Inflammatory macrophage treated with lipopolysaccharide for 4 hours (primary cell): ENCODE data around the gene CAPN9.
"Not testable (repeated sequence)": the region's sequence is repeated elsewhere in the genome, so short reads cannot be mapped to it uniquely, and the experiment has no call there.

ENCODE experiments used
- DNase-seq: peaks from one replicate; pipeline ENCODE4 v3.0.0-alpha.2; 2020

The CAPN9 gene, protein sequence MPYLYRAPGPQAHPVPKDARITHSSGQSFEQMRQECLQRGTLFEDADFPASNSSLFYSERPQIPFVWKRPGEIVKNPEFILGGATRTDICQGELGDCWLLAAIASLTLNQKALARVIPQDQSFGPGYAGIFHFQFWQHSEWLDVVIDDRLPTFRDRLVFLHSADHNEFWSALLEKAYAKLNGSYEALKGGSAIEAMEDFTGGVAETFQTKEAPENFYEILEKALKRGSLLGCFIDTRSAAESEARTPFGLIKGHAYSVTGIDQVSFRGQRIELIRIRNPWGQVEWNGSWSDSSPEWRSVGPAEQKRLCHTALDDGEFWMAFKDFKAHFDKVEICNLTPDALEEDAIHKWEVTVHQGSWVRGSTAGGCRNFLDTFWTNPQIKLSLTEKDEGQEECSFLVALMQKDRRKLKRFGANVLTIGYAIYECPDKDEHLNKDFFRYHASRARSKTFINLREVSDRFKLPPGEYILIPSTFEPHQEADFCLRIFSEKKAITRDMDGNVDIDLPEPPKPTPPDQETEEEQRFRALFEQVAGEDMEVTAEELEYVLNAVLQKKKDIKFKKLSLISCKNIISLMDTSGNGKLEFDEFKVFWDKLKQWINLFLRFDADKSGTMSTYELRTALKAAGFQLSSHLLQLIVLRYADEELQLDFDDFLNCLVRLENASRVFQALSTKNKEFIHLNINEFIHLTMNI

DNA sequence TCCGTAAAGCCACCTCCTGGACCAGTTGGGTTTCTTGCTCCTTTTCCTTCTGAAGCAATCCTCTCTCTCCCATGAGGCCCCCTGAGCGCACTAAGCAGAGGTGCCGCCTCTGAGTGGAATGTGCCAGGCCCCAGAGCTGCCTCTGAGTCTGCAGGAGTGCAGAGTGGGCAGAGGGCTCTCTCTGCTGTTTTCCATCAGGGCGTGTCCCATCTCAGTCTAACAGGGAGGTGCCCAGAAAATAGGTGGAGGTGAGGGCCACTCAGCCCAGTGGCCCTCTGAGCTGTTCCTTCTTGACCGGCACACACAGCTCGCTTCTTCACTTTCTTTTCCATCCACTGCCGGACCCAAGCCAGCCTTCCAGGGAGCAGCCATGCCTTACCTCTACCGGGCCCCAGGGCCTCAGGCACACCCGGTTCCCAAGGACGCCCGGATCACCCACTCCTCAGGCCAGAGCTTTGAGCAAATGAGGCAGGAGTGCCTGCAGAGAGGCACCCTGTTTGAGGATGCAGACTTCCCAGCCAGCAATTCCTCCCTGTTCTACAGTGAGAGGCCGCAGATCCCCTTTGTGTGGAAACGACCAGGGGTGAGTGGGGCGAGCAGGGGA lies at the start of gene CAPN9:
Gene CAPN9, plus strand, starts transcription at position 262 of the 604 bp plus-strand sequence. Its CDS starts 109 bp downstream, at position 371.
- DNase-seq: no peak

DNA sequence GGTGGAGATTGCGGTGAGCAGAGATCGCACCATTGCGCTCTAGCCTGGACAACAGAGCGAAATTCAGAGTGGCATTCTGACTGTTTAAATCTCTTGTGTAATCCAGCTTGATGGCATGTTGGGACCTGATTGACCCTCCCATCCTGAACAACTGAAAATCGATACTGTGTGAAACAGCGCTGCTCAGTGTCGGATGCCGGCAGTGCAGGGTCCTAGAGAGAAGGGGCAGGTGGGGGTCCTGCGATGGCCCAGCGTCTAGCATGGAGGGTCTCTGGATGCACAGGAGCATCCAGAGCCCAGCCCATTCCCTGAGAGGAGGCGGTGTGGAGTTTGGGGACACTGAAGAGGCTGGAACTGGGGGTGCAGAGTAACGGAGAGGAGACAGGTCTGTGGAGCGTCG lies 49.1 kb upstream of the CAPN9 start:
- no peak for DNase-seq

GRCh38 chr1:230698964-230699363 lies 48.2 kb upstream of the CAPN9 start:
- DNase-seq: not testable (repeated sequence)

- DNase-seq: no peak
These were observed 47.5 kb upstream of the CAPN9 start for GRCh38 chr1:230699716-230700115.

GRCh38 chr1:230700132-230700531 lies 47.1 kb upstream of the CAPN9 start:
- DNase-seq: no peak

DNA sequence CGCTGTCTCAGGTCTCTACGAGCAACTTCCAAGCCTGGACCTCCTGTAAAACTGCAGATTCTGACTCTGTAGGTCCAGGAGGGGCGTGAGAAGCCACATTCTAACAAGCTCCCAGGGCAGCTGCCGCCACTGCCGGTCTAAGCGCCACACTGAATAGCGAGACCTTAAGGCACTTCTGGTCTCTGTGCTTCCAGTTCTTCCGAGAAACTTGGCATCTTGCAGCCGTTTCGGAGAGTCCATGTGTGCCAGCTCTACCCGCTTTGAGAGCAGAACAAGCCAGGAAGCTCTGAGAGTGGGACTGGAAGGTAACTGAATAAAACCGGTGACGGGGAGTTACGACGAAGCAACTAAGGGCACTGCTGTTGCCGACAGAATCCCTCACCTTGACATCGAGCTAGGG lies 45.8 kb upstream of the CAPN9 start:
- no peak for DNase-seq

- DNase-seq: no peak
These were observed 45.1 kb upstream of the CAPN9 start for GRCh38 chr1:230701895-230702768.

- DNase-seq: no peak
These were observed 44.1 kb upstream of the CAPN9 start for GRCh38 chr1:230702934-230703678.

GRCh38 chr1:230703679-230704385 lies 43.4 kb upstream of the CAPN9 start:
- no peak for DNase-seq

- no peak for DNase-seq
These were observed 42.4 kb upstream of the CAPN9 start for GRCh38 chr1:230704830-230705229.

DNA sequence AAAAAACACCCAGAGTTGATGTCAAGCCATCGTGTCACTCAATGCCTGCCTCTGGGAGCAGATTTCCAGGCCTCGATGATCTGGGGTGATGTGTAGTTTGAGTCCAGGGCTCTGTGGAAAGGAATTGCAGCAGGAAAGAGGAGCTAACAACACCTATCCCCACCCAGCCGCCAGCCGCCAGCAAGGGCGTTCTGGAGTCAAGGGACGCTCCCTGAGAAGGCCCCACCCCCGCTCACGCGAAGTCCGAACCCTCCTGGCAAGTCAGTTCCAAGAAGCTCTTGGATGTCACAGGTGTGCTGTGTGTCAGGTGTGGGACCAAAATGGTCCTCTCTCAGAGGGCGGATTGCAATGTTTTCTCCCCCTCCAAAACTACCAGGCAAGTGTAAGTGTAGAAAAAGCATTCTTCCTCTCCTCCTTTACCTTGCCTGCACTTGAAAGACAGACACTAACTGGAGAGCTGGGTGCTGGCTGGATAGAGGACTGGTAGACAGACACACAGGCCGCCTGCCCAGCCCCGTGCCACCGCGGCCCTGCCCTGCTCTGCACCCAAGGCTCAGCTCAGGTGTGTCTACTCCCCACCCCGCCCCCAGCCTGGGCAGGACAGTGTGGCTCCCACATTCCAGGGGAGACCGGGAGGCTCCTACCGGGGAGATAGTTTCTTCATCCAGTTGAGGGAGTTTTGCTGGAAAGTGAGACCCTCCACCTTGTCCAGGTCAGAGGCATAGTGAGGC lies 41.7 kb upstream of the CAPN9 start:
- DNase-seq: no peak

- no peak for DNase-seq
These were observed 41.0 kb upstream of the CAPN9 start for GRCh38 chr1:230706020-230706699.

DNA sequence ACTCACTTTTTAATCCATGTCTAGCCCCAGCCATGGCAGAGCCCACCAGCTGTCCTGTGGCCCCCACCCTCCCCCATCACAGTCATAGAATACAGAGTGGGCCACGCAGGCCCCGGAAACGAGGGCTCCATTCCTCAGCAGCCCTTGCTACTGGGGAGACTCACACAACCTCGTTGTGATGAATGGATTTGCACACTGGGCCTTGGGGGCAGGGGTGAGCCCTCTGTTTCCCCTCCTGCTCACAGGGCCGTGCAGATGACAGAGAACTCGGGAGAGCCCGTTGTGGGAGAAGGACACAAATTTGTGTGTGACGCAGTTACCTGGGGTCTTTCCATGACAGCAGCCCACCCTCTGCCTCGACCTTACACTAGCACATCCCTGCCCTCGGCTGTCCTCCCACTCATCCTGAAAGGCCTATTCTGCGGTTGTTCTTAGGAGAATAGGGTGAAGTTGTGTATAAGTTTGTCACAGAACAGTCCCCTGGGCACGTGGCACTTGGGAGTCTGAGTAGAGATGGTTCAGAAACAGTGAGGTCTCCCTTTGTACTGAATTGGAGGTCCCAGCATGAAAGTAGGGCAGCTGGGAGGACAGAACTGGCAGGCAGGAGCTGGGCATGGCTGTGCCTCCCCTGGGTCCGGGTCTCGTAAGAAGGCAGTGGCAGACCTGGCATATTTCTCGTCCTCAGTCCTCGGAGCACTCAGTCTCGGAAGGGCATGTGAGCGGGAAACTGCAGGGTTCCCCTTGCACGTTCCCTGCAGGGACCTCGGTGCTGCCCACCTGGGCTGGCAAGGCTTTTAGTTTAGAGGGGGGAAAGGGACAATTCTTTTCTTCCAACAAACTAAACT lies 40.1 kb upstream of the CAPN9 start:
- DNase-seq: no peak

GRCh38 chr1:230707732-230708630 lies 39.2 kb upstream of the CAPN9 start:
- no peak for DNase-seq

GRCh38 chr1:230708631-230709580 lies 38.3 kb upstream of the CAPN9 start:
- no peak for DNase-seq

DNA sequence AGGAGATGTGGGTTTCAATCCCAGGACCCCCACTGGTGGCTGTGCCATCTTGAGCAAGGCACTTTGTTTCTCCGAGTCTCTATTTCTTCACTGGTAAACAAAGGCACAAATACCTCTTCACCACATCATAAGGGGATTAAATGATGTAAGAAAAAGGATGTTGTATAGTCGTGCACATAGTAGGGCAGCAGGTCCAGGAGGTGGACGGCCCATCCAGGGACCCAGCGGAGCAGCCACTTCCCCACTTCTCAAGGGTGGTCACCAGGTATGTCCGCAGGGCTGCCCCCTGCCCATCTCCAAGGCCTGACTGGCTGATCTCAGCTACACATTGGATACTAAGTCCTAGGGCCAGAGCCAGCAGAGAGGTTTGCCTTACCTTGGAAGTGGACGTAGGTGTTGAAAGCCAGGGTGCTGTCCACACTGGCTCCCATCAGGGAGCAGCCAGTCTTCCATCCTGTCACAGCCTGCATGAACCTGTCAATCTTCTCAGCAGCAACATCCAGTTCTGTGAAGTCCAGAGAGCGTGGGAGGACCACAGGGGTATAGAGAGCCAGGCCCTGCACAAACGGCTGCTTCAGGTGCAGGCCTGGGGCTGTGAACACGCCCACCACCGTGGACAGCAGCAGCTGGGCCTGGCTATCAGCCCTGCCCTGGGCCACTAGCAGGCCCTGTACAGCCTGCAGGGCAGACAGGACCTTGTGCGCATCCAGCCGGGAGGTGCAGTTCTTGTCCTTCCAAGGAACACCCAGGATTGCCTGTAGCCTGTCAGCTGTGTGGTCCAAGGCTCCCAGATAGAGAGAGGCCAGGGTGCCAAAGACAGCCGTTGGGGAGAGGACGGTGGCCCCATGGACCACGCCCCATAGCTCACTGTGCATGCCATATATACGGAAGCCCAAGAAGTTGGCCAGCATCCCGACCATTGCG lies 37.3 kb upstream of the CAPN9 start:
- DNase-seq: no peak
